Stimulated activated CD4-positive, alpha-beta T cell treated with anti-CD3 and anti-CD28 coated beads, Interleukin-12 subunit alpha, Interleukin-12 subunit beta, amount 100 ng/mL, for 24 hours (primary cell): Measurements from ENCODE around the gene CCAR1.
A peak's percentile ranks its signal among the peaks of the same experiment; 100 is the strongest.
"Not testable (repeated sequence)": the region's sequence is repeated elsewhere in the genome, so short reads cannot be mapped to it uniquely, and the experiment has no call there.

Experiments used
- DNase-seq, 2 experiments: peaks; one replicate each; pipeline ENCODE4 v3.0.0-alpha.2; 2020; ENCODE audit warnings: low read depth in 2 of 2

The CCAR1 gene

DNA sequence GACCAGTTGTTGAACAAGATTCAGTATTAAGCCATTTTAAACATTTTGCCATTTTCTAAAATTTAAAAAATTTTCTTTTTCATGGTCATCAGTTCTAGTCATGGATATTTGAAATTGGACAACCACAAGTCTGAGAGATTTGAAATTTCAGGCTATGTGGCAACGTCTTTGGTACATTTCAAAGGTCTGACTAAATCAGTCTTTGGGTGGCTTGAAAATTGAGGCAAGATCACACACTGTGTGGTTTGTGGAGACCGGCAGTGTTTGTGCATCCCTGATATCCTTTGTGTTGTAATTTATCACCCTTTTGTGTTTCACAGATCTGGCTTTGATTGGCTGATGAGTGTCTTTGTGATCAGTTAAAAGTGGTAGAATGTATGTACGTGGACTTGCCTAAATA lies 35.7 kb downstream of the CCAR1 start:
- no peak for DNase-seq

DNA sequence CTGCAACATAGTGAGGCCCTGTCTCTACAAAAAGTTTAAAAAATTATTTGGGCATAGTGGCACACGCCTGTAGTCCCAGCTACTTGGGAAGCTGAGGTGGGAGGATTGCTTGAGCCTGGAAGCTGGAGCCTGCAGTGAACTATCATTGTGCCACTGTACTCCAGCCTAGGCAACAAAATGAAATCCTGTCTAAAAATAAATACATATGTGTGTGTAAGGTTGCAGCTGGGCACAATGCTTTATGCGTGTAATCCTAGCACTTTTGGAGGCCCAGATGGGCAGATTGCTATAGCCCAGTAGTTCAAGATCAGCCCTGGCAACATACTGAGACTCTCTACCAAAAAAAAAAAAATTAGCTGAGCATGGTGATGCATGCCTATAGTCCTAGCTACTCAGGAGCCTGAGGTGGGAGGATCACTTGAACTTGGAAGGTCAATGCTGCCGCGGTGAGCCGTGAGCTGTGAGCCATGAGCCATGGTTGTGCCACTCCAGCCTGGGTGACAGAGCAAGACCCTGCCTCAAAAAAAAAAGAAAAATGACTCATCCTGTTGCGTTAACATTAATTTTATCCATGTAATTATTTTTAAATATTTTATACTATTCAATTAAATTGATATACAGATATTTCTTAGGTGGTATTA lies 38.3 kb downstream of the CCAR1 start:
- DNase-seq, result no peak

DNA sequence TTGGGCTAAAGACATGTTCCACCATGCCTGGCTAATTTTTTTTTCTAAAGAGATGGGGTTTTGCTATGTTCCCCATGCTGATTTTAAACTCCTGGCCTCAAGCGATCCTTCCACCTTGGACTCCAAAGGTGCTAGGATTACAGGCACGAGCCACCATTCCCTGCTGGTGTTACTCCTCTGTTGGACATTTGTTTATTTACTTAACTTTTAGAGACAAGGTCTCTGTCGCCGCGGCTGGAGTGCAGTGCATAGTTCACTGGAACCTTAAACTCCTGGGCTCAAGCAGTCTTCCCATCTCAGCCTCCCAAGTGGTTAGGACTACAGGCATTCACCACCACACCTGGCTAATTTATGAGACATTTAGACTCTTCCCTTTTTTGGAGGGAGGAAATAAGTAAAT lies 38.9 kb downstream of the CCAR1 start:
- no peak for DNase-seq

DNA sequence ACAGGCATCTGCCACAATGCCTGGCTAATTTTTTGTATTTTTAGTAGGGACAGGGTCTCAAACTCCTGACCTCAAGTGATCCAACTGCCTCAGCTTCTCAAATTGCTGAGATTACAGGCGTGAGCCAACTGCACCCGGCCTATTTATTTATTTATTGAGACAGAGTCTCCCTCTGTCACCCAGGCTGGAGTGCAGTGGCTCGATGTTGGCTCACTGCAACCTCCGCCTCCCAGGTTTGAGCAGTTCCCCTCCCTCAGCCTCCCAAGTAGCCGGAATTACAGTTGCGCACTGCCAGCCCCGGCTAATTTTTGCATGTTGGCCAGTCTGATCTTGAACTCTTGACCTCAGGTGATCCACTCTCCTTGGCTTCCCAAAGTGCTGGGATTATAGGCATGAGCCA lies 46.4 kb downstream of the CCAR1 start:
- not testable (repeated sequence) for DNase-seq

DNA sequence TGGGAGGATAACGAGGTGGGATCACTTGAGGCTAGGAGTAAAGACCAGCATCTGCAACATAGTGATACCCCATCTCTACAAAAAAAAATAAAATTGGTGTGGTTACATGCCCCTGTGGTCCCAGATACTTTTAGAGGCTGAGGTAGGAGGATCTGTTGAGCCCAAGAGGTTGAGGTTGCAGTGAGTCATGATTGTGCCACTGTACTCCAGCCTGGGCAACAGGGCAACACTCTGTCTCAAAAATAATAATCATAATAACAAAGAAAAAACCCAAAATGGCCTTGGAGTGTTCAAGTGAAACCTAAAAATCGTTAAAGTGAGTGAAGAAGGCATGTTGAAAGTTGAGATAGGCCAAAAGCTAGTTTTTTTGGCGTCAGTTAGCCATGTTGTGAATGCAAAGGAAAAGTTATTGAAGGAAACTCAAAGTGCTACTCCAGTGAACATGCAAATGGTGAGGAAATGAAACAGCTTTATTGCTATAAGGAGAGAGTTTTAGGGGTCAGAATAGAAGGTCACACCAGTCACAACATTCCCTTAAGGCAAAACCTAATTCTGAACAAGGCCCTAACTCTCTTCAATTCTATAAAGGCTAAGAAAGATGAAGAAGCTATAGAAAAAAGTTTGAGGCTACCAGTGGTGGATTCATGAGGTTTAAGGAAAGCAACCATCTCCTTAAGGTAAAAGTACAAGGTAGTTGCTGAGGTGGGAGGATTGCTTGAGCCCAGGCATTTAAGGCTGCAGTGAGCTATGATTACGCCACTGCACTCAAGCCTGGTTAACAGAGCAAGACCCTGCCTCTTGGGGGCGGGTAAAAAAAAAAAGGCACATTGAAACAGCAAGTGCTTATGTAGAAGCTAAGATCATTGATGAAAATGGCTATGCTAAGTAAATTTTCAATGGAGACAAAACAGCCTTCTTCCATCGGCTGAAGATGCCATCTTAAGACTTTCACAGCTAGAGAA lies 60.9 kb downstream of the CCAR1 start:
- DNase-seq, result no peak

DNA sequence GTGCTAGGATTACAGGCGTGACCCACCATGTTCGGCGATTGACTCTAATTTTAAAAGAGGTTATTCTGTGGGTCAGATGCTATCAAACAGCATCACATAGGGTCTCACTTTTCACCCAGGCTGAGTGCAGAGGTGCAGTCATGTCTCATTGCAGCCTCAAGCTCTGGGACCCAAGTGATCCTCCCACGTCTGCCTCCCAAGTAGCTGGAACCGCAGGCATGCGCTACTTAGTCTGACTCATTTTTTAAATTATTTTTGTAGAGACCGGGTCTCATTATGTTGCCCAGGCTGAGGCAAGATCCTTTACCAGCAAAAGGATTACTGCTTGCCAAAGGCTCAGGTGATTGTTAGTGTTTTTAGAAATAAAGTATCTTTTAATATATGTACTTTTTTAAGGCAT lies 63.4 kb downstream of the CCAR1 start:
- no peak for DNase-seq

DNA sequence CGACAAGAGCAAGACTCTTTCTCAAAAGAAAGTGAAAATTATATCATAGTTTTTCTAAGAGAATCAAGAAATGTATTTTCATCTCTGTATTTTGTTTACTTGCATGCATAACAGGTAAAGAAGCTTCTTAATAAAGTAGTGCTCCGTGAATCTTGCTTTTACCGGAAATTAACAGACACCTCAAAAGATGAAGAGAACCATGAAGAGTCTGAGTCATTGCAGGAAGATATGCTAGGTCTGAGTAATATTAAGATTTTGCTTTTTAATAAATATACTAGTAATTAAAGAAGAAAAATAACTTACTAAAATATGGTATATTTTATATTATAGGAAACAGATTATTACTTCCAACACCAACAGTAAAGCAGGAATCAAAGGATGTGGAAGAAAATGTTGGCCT lies 66.8 kb downstream of the CCAR1 start:
- no peak for DNase-seq

DNA sequence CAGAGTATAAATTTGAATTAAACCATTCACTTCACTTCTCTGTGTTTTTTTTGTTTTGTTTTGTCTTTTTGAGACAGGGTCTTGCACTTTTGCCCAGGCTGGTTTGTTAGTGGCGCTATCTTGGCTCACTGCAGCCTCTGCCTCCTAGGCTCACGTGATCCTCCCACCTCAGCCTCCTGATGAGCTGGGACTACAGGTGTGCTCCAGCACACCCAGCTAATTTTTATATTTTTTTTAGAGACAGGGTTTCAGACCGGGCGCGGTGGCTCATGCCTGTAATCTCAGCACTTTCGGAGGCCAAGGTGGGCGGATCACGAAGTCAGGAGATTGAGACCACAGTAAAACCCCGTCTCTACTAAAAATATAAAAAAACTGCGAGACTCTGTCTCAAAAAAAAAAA lies 69.4 kb downstream of the CCAR1 start:
- DNase-seq, result no peak

DNA sequence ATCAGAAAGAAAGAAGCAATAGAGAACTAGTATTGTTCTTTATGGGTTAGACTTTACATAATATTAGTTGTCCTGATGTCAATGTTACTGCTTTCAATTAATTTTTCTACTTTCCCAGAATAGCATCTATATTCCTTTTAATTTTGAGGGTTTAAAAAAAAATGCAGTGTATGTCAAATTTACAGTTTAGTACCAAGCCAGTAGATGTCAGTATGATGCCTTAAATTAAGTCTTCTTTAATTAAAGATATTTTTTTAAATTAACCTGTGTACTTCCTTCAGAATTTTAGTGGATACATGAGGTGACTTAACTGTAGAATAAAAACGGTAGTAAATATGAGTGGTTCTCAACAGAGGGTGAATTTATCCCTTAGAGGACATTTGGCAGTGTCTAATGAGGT lies 71.1 kb downstream of the CCAR1 start:
- DNase-seq, result no peak

DNA sequence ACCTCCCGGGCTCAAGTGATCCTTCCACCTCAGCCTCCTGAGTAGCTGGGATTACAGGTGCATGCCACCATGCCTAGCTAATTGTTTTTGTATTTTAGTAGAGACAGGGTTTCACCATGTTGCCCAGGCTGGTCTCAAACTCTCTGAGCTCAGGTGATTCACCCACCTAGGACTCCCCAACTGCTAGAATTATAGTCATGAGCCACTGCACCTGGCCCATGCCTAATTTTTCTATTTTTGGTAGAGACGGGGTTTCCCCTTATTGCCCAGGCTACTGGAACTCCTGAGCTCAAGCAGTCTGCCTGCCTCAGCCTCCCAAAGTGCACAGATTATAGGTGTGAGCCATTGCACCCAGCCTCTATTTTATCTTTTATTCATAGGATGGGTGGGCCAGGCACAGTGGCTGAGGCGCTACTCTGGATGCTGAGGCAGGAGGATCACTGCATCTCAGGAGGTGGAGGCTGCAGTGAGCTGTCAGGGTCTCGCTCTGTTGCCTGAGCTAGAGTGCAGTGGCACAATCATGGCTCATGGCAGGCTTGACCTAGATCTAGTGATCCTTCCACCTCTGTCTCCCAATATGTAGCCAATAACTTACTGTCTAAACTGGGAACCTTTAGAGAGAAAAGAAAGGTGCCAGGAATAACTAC lies 75.0 kb downstream of the CCAR1 start:
- DNase-seq, result no peak

DNA sequence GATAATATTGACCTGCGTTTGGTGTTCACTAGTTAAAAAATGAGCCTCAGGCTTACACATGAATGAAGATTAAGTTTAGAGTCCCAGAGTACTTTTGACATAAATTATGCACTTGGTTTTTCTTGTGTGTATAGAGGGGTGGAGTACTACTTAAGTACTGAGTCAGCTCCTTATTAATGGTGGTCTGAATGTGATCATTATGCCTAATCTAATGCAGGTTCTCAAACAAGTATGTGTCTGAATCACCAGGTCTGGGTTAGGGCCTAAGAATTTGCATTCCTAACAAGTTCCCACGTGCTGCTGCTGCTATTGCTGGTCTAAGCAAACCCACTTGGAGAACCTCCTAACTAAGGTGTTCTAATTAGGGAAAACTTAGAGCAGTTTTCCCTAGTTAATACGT lies 75.6 kb downstream of the CCAR1 start:
- DNase-seq, result no peak

DNA sequence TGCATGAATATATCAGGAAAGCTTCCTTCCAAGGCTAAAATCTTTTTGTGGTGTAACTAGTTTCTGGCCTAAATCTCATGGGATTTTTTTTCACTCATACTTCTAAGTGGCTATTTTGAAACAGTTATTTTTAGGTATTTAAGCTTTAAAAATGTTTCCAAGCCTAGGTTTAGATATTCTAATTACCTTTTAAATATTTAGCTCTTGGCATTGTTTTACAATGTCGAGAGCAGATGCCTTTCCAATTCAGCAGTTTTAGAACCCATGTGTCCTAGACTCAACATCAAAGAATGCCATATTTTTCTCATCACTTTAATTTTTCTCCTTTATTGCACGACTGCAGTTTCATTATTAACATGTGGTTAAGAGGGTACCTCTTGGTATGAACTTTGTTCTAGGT lies 79.2 kb downstream of the CCAR1 start:
- no peak for DNase-seq

DNA sequence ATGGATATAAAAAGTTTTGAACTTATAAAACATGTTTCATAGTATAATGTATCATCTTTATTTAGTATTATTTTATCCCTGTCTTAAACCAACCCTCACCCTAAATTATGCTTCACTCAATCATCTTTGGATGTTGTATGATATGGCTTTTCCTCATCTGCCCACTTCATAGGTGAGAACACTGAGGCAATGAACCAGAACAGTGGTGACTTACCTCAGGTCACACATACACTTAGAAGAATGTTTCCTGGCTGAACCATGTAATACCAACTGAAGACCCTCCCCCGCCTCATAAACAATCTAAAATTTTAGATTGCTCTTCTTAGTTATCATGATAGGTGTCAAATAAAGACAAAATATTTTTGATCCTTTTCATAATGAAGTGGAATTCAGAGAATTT lies 83.7 kb downstream of the CCAR1 start:
- DNase-seq, result no peak

DNA sequence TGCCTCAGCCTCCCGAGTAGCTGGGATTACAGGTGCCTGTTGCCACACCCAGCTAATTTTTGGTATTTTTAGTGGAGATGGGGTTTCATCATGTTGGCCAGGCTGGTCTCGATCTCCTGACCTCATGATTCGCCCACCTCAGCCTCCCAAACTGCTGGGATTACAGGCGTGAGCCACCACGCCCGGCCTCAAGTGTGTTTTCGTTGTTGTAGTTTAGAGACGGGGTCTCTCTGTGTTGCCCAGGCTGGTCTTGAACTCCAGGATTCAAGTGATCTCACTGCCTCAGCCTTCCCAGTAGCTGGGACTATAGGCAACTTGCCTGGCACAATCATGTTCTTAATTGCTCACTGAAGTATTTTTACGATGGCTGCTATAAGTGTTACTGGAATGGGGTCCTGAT lies 89.8 kb downstream of the CCAR1 start:
- DNase-seq, result not testable (repeated sequence)

DNA sequence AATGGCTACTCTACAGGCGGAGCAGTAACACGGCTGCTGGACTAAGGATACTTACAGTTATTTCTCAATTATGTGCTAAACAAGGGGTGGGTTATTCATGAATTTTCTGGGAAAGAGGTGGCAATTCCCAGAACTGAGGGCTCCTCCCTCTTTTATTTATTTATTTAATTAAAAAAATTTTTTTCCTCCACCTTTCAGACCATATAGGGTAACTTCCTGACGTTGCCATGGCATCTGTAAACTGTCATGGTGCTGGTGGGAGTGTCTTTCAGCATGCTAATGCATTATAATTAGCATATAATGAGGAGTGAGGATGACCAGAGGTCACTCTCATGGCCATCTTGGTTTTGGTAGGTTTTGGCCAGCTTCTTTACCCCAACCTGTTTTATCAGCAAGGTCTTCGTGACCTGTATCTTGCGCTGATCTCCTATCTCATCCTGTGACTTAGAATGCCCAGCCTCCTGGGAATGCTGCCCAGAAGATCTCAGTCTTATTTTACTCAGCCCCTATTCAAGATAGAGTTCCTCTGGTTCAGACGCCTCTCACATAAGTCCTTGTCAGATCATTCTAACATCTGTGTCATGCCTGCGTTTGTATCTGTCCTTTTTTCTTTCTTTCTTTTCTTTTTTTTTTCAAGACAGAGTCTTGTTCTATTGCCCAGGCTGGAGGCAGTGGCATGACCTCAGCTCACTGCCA lies 90.4 kb downstream of the CCAR1 start:
- no peak for DNase-seq

DNA sequence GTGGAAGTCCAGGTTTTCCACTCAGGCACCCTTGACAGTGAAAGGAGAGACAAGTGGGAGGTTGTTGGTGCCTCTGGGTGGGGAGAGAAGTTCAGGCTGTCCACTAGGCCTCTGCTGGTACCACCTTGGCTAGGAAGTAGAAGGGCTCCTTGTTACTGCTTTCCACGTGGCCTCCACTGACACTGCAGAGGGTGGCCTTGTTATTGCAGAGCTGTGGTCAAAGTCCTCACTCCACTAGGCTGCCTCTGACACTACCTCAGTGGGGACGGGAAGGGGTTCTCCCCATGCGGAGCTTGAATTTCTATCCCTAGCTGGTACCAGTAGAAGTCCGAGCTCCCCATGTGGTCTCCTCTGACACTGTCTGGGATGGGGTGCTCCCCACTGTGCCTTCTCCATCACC lies 91.4 kb downstream of the CCAR1 start:
- no peak for DNase-seq

DNA sequence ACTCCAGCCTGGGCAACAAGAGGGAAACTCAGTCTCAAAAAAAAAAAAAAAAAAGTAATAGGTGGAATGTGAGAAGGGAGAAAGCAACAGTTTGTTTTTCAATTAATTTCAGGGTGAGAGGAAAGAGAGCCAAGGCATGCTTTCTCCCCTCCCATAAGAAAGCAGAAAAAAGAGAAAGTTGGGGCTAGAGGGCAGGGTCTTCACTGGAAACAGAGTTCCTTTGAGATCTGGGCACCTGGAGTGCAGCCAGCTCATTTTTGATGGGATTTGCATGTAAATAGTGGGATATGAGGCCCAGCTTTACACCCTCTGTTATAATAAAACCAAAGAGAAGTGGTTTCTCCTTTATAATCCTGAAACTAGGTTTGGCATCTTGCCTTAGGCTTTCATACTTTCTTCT lies 92.5 kb downstream of the CCAR1 start:
- DNase-seq, result no peak

DNA sequence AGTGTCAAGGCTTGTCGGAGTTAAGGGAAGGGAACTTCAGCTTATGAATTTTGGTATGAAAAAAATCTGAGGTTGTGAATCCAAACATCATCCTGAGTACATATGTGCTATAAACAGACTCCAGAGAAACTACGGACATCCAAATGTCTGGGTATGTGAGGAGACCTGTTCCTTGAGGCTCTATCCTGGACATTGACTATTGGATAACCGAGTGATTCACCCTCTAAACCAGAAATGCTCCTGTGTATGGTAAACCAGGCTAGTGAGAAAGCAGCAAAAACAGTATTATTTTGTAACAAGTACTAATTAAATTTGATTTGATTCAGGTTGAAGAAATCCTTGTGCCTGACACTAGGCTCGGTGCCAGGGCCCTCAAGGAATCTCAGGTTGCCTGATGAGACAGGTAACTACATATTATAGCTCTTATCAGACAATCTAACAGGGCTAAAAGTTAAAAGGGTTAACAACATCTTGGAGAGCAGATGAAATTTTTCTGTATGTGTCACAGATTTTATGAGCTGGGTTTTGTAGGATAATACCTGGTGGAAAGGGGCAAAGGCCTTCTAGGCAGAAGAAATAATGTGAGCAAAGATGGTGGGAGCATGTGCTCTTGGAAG lies 95.9 kb downstream of the CCAR1 start:
- no peak for DNase-seq

DNA sequence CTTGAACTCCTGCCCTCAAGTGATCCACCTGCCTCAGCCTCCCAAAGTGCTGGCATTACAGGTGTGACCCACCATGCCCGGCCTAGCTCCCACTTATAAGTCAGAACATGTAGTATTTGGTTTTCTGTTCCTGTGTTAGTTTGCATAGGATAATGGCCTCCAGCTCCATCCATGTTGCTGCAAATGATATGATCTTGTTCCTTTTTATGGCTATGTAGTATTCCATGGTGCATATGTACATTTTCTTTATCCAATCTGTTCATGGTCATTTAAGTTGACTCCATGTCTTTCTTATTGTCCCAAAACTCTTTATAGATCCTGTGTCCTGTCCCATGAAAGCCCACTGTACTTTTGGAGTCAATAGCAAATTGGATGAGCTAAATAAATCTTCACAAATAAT lies 99.3 kb downstream of the CCAR1 start:
- not testable (repeated sequence) for DNase-seq

DNA sequence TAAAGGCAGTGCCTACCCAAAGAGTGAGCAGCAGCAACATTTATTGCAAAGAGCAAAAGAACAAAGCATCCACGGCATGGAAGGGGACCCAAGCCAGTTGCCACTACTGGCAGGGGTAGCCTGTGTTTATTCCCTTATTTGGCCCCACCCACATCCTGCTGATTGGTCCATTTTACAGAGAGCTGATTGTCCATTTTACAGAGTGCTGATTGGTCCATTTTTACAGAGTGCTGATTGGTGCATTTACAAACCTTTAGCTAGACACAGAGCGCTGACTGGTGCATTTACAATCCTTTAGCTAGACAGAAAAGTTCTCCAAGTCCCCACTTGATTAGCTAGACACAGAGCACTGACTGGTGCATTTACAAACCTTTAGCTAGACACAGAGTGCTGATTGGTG lies 101.6 kb downstream of the CCAR1 start:
- not testable (repeated sequence) for DNase-seq

DNA sequence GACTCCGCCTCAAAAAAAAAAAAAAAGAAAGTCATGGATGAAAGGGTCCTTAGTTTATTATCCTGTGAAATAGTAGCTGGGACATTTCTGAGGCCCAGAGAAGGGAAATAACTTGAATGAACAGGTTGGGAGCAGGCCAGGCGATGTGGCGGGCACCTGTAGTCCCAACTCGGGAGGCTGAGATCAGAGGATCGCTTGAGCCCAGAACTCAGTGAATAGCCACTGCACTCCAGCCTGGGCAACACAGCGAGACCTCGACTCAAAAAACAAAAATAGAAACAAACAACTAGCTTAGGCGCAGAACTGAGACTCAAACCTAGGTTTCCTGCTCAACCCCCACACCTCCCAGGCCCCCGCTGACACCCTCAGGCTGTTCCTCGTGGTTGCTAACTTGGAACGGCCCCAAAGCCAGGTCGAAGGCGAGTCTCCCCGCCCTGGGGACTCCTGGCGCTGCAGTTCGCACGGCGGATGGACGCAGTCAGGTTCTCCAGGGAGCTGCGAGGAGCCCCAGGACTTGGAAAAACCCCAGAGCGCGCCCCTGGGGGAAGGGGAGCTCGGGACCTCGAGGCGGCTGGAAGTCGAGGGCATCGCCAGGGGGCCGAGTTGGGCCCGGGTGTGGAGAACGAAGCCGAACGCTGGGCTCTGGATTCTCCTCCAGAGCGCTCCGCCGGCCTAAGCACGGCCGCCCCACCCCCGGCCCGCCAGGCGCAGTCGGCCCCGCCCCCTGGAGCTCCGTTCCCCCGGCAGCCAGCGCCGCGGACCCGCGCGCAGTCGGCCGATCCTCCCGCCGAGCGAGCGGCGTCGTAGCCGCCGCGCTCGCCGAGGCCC lies 105.9 kb downstream of the CCAR1 start, which contains the start of gene STOX1:
Gene STOX1, plus strand, starts transcription at position 768 of the 828 bp plus-strand sequence. CDS start 93 bp downstream, outside the sequence.
- DNase-seq, result peak; percentile 37 to 59
